NB4 (cell line): ENCODE results near the gene ANTXR1.

Source experiments
- MYC ChIP-seq: IDR thresholded peaks from 2 replicates; pipeline ENCODE4 v1.6.1; 2011; ENCODE audit warnings: low read depth, low read length
- POLR2A ChIP-seq: IDR thresholded peaks from 2 replicates; pipeline ENCODE4 v1.6.1; 2011; ENCODE audit warnings: mild to moderate bottlenecking; ENCODE audit not compliant: insufficient read length; ENCODE audit errors: extremely low read depth
- TF ChIP-seq, protein P1 (sequence below): IDR thresholded peaks from one replicate; pipeline ENCODE4 v1.5.1; 2012; ENCODE audit warnings: low read depth, low read length
- TF ChIP-seq, protein P2 (sequence below): IDR thresholded peaks from 2 replicates; pipeline ENCODE4 v1.6.1; 2011; ENCODE audit warnings: low read depth, low read length

DNA sequence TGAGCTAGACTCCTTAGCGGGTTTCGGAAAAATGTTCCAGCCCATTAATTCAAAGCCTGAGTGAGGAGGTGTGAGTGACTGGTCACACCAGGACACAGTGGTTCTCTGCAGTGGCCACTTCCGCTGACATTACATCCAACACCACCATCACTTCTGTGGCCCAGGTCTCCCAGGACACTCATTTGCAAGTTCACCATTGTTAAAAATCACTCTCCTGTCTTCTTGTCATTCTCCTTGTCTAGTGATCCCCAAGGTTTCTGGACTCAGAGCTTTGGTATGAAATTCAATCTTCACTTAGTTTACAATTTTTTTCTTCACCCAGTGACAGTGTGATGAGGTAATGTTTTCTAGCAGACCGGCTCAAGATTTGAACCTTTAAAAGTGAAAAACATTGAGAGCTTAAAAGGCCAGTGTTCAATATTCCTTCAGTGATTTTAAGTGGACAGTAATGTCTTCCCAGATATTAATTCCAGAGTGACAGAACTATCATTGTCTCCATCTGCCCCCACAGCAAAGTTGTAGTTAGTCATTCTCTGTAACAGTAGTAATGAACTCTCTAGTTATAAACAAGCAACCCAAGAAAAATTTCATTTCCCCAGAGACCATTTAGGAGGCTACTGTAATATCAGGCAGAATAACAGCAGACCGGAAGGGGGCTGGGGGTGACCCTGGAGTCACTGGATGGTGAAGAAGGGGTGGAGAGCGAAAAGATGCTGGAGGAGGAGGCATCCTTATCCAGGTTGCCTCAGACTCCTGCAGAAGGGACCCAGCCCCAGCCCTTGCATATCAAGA lies 209.2 kb downstream of the ANTXR1 start:
- TF ChIP-seq POLR2A (no peak), MYC (no peak)
- TF ChIP-seq, protein P1, sequence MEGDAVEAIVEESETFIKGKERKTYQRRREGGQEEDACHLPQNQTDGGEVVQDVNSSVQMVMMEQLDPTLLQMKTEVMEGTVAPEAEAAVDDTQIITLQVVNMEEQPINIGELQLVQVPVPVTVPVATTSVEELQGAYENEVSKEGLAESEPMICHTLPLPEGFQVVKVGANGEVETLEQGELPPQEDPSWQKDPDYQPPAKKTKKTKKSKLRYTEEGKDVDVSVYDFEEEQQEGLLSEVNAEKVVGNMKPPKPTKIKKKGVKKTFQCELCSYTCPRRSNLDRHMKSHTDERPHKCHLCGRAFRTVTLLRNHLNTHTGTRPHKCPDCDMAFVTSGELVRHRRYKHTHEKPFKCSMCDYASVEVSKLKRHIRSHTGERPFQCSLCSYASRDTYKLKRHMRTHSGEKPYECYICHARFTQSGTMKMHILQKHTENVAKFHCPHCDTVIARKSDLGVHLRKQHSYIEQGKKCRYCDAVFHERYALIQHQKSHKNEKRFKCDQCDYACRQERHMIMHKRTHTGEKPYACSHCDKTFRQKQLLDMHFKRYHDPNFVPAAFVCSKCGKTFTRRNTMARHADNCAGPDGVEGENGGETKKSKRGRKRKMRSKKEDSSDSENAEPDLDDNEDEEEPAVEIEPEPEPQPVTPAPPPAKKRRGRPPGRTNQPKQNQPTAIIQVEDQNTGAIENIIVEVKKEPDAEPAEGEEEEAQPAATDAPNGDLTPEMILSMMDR, result no peak
- TF ChIP-seq, protein P2, sequence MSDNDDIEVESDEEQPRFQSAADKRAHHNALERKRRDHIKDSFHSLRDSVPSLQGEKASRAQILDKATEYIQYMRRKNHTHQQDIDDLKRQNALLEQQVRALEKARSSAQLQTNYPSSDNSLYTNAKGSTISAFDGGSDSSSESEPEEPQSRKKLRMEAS, result no peak
